ENCODE results near the gene NELL2. TPM values are rescaled to one million over a fixed set of nuclear protein-coding genes. Genes with fewer than 3 reads are reported as not detected.

The NELL2 gene
- total and polyA plus RNA-seq, 10 of the 15 experiments (the other 5 are each of a cell fraction or from before 2014, with no cell fraction given) = 0.27 to 2.3 (median 0.76) TPM

GRCh38 chr12:44519931-44520330 lies 356.2 kb downstream of the NELL2 start:
- Histone ChIP-seq H3K9ac (ENCODE audit: control insufficient read depth, insufficient read depth, low read length) (no peak overlapping the region), H2AFZ (ENCODE audit: control insufficient read depth, low read depth, low read length) (no peak overlapping the region), H3K4me2 (ENCODE audit: control insufficient read depth, insufficient read depth) (no peak overlapping the region), H3K4me1 (ENCODE audit: control insufficient read depth, insufficient read depth, low read length) (no peaks in the 10 kb centered on the region), H3K36me3 (ENCODE audit: control insufficient read depth in 2 of 2, insufficient read depth in 2 of 2, low read length in 1 of 2) (no peaks in the 10 kb centered on the region), H3K9me3 (replicated peaks; ENCODE audit: control insufficient read depth, insufficient read depth, low read length) (no peaks in the 10 kb centered on the region), H4K20me1 (ENCODE audit: control insufficient read depth, insufficient read depth) (no peaks in the 10 kb centered on the region), H3K27me3 (replicated peaks in 1 of 2; ENCODE audit: control insufficient read depth in 2 of 2, insufficient read depth in 2 of 2, low read length in 1 of 2) (no peaks in the 10 kb centered on the region), H3K27ac (ENCODE audit: control insufficient read depth, insufficient read depth) (no peak overlapping the region), H3K79me2 (ENCODE audit: control insufficient read depth, insufficient read depth, low read length) (no peaks in the 10 kb centered on the region), H3K4me3 (no peak overlapping the region)
- 72% methylated on average over 6 of the region's 6 CpGs for WGBS (ENCODE audit: insufficient coverage, insufficient replicate concordance, low lambda C conversion rate, missing lambda C conversion rate)
- in situ Hi-C loops (cut with MboI) (no loop called here), intact Hi-C loops (cut with micrococcal nuclease; ENCODE audit: unreplicated experiment) (loop anchor here (10.0 kb wide), 1 partner anchor 505 kb away; no protein-coding TSS in a partner anchor)
- ChIA-PET POLR2A (no interaction called here), SMC1A (ENCODE audit: uncharacterized antibody, unreplicated experiment) (interaction anchor here (0.8 to 3.4 kb wide), 3 partner anchors 12 to 82 kb away, joined by 3 to 15 read pairs (median 7); no protein-coding TSS in a partner anchor), RAD21 (ENCODE audit: unreplicated experiment) (no interaction called here), CTCF (interaction anchor here (0.9 to 1.7 kb wide), 2 partner anchors 10 to 18 kb away, joined by 3 to 4 read pairs; no protein-coding TSS in a partner anchor)
- DNase-seq (ENCODE audit: low read depth, low spot score) (no peak), FAIRE-seq (no peak), ATAC-seq (no peak)
- BruUV-seq (replicated peaks) = no TSS peak
- no peak for TF ChIP-seq TCF7 (IDR thresholded peaks at IDR 0.05; ENCODE audit: borderline replicate concordance)

- SMC1A ChIA-PET (ENCODE audit: uncharacterized antibody, unreplicated experiment) = interaction anchor here (0.6 to 3.2 kb wide), 8 partner anchors 20 to 496 kb away, joined by 3 to 17 read pairs (median 4); no protein-coding TSS in a partner anchor
- H3K27me3 ChIP-seq (replicated peaks in 1 of 2; ENCODE audit: control insufficient read depth in 2 of 2, insufficient read depth in 2 of 2, low read length in 1 of 2) = no peaks in the 10 kb centered on the region
- H4K20me1 ChIP-seq (ENCODE audit: control insufficient read depth, insufficient read depth) = no peaks in the 10 kb centered on the region
- POLR2A ChIA-PET = interaction anchor here (1.8 kb wide), 1 partner anchor 66 kb away, joined by 5 read pairs; no protein-coding TSS in a partner anchor
- BruUV-seq (replicated peaks) = no TSS peak
- no peaks in the 10 kb centered on the region for H3K36me3 ChIP-seq (ENCODE audit: control insufficient read depth in 2 of 2, insufficient read depth in 2 of 2, low read length in 1 of 2)
- no peak overlapping the region for H3K27ac ChIP-seq (ENCODE audit: control insufficient read depth, insufficient read depth)
- in situ Hi-C loops (cut with MboI) = no loop called here
- DNase-seq (ENCODE audit: low read depth, low spot score) (peak; percentile 5), ATAC-seq (peak; percentile 81), FAIRE-seq (no peak)
- no peak overlapping the region for H3K4me2 ChIP-seq (ENCODE audit: control insufficient read depth, insufficient read depth)
- CTCF ChIA-PET = interaction anchor here (0.9 to 3.5 kb wide), 6 partner anchors 9 to 496 kb away, joined by 3 to 12 read pairs (median 5); no protein-coding TSS in a partner anchor
- RAD21 ChIA-PET (ENCODE audit: unreplicated experiment) = interaction anchor here (0.9 to 3.4 kb wide), 5 partner anchors 38 to 335 kb away, joined by 3 to 21 read pairs (median 3); no protein-coding TSS in a partner anchor
- H3K4me3 ChIP-seq = no peak overlapping the region
- no peak overlapping the region for H3K9ac ChIP-seq (ENCODE audit: control insufficient read depth, insufficient read depth, low read length)
- no peaks in the 10 kb centered on the region for H3K4me1 ChIP-seq (ENCODE audit: control insufficient read depth, insufficient read depth, low read length)
- intact Hi-C loops (cut with micrococcal nuclease; ENCODE audit: unreplicated experiment) = loop anchor here (10.0 kb wide), 1 partner anchor 496 kb away; no protein-coding TSS in a partner anchor
- H3K79me2 ChIP-seq (ENCODE audit: control insufficient read depth, insufficient read depth, low read length) = no peaks in the 10 kb centered on the region
- no peaks in the 10 kb centered on the region for H3K9me3 ChIP-seq (replicated peaks; ENCODE audit: control insufficient read depth, insufficient read depth, low read length)
- no peak overlapping the region for H2AFZ ChIP-seq (ENCODE audit: control insufficient read depth, low read depth, low read length)
- TF ChIP-seq RAD51 (IDR thresholded peaks at IDR 0.05) (no peak), SREBF2 (IDR thresholded peaks at IDR 0.05; ENCODE audit: low read length) (no peak), ATF2 (IDR thresholded peaks at IDR 0.05; ENCODE audit: low read length) (0 out of 2 replicates have a peak, but pooled peaks have one; percentile 17), NRF1 (conservative IDR thresholded peaks at IDR 0.05; ENCODE audit: low read depth, low read length) (no peak), NR2F1 (conservative IDR thresholded peaks at IDR 0.05) (no peak), MTA3 (IDR thresholded peaks at IDR 0.05; ENCODE audit: borderline replicate concordance, low read length) (no peak), IKZF1 (conservative IDR thresholded peaks at IDR 0.05) (peak; percentile 38; the same call in 1 of the 2 replicates), EED (IDR thresholded peaks at IDR 0.05; ENCODE audit: low read depth) (no peak), IKZF2 (IDR thresholded peaks at IDR 0.05) (peak; percentile 46 to 52; a peak in 2 of 4 replicates), CEBPZ (IDR thresholded peaks at IDR 0.05; ENCODE audit: low read depth, low read length) (no peak)
Measured at GRCh38 chr12:44511289-44511688, 364.8 kb downstream of the NELL2 start.
